SK-MEL-5 (cell line): ENCODE data around the gene MAN2A2. TPM values are rescaled to one million over a fixed set of nuclear protein-coding genes. Genes with fewer than 3 reads are reported as not detected.

ENCODE experiments used
- DNase-seq: peaks from one replicate; pipeline ENCODE4 v3.0.0-alpha.2; 2016; ENCODE audit warnings: low read depth, low spot score
- in situ Hi-C: cut with HindIII; loops from 2 replicates; pipeline ENCODE4 v1.10.0; 2016; ENCODE audit warnings: low sequenced_read_pairs, high pct_unique_total_duplicates, low pct_unique_long_range_greater_than_20kb
- small RNA-seq, 2 experiments: library from RNA; depleted of rRNA; stranded (forward); fragments of <200 nt; gene quantifications; one replicate each; pipeline ENCODE3, GENCODE V24; 2014
- total RNA-seq: library from RNA; depleted of rRNA; stranded (reverse); fragments of >200 nt; shearing (Covaris generic); gene quantifications from 2 replicates; pipeline ENCODE4 v1.2.3, GENCODE V29; 2014; rRNA removed

The MAN2A2 gene
- total RNA-seq, 1 experiment from 2014 or later, result 4.7 TPM

DNA sequence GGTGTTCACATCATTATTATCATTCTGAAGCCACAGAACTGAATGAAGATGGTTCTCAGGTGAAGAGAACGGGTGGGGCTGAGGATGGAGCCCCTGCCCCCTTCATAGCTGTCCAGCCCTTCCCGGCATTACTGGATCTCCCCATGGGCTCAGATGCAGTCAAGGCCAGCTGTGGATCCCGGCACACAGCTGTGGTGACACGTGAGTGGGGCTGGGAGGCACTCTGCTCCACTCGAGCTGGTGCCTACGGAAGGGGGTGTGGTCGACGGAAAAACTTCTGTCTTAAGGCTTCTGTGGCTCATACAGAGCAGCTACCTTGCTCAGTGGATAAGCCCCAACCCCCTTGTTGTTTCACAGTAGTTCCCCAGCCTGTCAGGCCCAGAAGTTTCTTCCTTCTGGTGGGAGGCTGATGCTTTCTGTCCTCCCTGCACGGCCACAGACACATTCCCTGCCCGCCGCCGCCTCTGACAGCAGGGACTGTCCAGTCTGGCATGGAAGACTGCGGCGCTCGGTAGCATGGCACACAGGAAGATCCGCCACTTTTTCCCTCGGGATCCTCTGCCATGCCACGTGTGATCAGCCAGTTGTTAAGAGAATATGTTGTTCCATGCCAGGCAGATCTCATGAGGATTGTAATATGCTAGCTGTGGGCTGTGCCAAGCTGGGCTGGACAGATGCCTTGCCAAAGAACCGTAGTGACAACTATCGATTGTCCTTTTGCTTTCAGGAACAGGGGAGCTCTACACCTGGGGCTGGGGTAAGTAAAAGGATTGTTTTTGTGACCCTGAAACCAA lies 57.4 kb downstream of the MAN2A2 start:
- no peak for DNase-seq
- in situ Hi-C loops, result no loop called here

GRCh38 chr15:90962021-90962420 lies 58.9 kb downstream of the MAN2A2 start:
- in situ Hi-C loops, result no loop called here
- DNase-seq, result no peak

- no peak for DNase-seq
- in situ Hi-C loops, result no loop called here
Observed at GRCh38 chr15:90966262-90966661, 63.2 kb downstream of the MAN2A2 start.

DNA sequence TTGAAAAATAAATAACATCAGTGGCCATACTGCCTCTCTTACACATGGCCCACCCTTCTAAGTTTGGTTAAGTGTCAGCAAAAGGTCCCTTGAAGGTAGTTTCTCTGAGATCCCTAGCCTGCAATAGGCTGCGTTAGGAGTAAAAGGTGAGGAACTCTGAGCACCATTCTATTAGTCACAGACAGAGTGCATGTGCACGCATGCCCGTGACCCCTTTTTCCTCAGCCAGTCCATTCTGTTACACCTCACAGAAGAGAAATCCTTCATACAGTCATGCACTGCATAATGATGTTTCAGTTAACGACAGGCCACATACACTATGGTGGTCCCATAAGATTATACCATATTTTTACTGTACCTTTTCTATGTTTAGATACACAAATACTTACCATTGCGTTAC lies 64.1 kb downstream of the MAN2A2 start:
- in situ Hi-C loops, result no loop called here
- no peak for DNase-seq

DNA sequence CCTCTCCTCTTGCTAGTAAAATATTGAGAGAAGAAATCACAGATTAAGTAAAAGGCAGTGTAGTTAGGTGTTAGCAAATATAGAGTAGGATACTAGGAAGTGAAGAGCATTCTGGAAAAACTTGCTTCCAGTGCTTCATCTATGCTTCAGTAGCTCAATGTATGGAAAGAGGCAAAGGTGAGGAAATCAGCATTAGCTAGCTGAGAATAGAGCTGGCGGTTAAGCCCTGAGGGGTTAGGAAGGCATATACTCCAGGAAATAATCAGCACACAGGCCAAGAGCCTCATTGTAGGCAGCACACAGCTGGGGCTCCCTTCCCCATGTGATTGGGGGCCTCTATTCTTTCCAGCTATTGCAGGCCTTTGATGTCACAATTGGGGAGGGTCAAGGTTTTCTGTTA lies 65.3 kb downstream of the MAN2A2 start:
- in situ Hi-C loops, result no loop called here
- DNase-seq, result no peak

DNA sequence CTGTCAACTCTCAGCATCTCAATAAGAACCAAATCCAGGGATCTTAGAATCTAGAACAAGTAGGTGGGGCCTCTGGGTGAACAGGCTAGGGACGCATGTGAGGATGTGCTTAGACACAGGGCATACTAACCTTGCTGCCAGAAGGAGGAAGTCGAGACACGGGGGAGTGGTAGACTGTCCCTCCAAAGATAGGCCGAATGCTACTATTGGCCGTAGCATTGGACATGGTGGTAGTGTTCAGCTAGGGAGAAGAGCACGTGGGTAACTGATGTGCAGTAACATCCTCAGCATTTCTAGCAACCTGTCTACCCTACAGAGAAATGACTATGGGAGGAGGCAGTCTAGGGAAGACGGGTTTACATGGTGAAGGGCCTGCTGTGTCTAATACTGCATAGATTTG lies 67.2 kb downstream of the MAN2A2 start:
- no peak for DNase-seq
- in situ Hi-C loops, result no loop called here

GRCh38 chr15:90972133-90972532 lies 69.0 kb downstream of the MAN2A2 start:
- in situ Hi-C loops, result no loop called here
- DNase-seq, result no peak

Small RNAs within 50 kb of the gene (small RNA-seq; reads per million reads assigned to genes)
- gene RN7SL363P, result 0 reads per million in 2 experiments

Other genes with a start within 250 kb of the MAN2A2 start
- 41.3 and 41.9 TPM in 2 replicates for gene BLM, start 186.0 kb upstream of the MAN2A2 start, total RNA-seq
- gene FURIN, start 34.7 kb upstream of the MAN2A2 start, total RNA-seq, result 38.3 and 40.7 TPM in 2 replicates
- gene FES, start 18.8 kb upstream of the MAN2A2 start, total RNA-seq, result 0.16 TPM in 1 of 2 replicates, not detected in the other
- 17.0 and 17.6 TPM in 2 replicates for gene HDDC3, start 29.2 kb downstream of the MAN2A2 start, total RNA-seq
- 58.4 and 62.4 TPM in 2 replicates for gene UNC45A, start 32.0 kb downstream of the MAN2A2 start, total RNA-seq
- 9.9 and 10.1 TPM in 2 replicates for gene RCCD1, start 51.6 kb downstream of the MAN2A2 start, total RNA-seq
- gene PRC1, start 91.2 kb downstream of the MAN2A2 start, total RNA-seq, result 92.3 and 109 TPM in 2 replicates
- gene VPS33B, start 119.3 kb downstream of the MAN2A2 start, total RNA-seq, result 16.1 and 18.8 TPM in 2 replicates
- gene SV2B, start 197.0 kb downstream of the MAN2A2 start, total RNA-seq, result 0.11 and 0.18 TPM in 2 replicates